ENCODE results near the gene CNTN6. TPM values are rescaled to one million over a fixed set of nuclear protein-coding genes. Genes with fewer than 3 reads are reported as not detected.

CNTN6 gene
- total and polyA plus RNA-seq, 2 of the 4 experiments (the other 2 are of a cell fraction): not detected

DNA sequence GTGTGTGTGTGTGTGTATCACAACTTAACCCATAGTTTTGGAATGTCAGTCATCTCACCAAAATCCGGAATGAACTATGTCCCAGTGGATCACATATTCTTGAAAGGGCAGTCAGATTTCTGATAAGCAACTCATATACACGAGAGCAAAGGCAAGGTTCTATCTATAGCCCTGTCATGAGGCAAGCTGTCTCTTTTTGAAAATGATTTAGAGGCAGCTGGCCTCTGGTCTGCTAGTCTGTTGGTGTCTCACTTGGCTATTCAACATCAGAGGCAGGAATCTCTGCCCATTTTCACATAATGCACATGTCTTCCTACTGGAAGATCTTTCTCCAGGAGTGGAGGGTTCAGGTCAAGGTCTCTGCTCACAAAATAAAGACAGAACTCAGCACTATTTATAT, 79.8 kb downstream of the CNTN6 start:
- no TSS peak for BruUV-seq (replicated peaks)

More for the DNA sequence above, 79.8 kb downstream of the CNTN6 start:
- H4K8ac ChIP-seq (ENCODE audit: low read depth in 2 of 2, low read length in 2 of 2): no peak overlapping the region
- no peak overlapping the region for H3K14ac ChIP-seq (replicated peaks; ENCODE audit: low read depth, low read length)
- no peak overlapping the region for H3K27ac ChIP-seq (ENCODE audit: insufficient read depth, low read length)
- H3K27me3 ChIP-seq (ENCODE audit: control insufficient read depth, insufficient read depth, low read length): no peaks in the 10 kb centered on the region
- no peak overlapping the region for H2AK9ac ChIP-seq (replicated peaks; ENCODE audit: low read depth, low read length, poor library complexity)
- DNase-seq: no peak
- H3K9me3 ChIP-seq (ENCODE audit: control insufficient read depth, insufficient read depth, low read length): peaks cover 4% of the 10 kb centered on the region; the same call in 1 of the 2 replicates
- H2AFZ ChIP-seq (replicated peaks; ENCODE audit: low read length, poor library complexity): no peak overlapping the region
- no peaks in the 10 kb centered on the region for H3K9me1 ChIP-seq (ENCODE audit: insufficient read depth, low read length)
- no peaks in the 10 kb centered on the region for H4K20me1 ChIP-seq (ENCODE audit: insufficient read depth, low read length)
- no peak overlapping the region for H2BK15ac ChIP-seq (ENCODE audit: low read depth, low read length)
- H4K91ac ChIP-seq (ENCODE audit: insufficient read depth, low read depth, low read length): no peak overlapping the region
- H3K56ac ChIP-seq (ENCODE audit: extremely low read depth, insufficient read depth, low read length): no peak overlapping the region
- H4K5ac ChIP-seq (ENCODE audit: low read depth, low read length): no peak overlapping the region
- no peak overlapping the region for H3K23ac ChIP-seq (ENCODE audit: low read depth, low read length)
- no peak overlapping the region for H3K18ac ChIP-seq (ENCODE audit: low read depth, low read length)
- H3K4me2 ChIP-seq (ENCODE audit: low read depth, low read length): no peak overlapping the region
- no peak overlapping the region for H3K9ac ChIP-seq (ENCODE audit: low read depth, low read length)
- no peak overlapping the region for H3K4me3 ChIP-seq (ENCODE audit: insufficient read depth, low read depth, low read length)
- ATAC-seq (ENCODE audit: low read depth): no peak
- no peaks in the 10 kb centered on the region for H3K4me1 ChIP-seq (ENCODE audit: control insufficient read depth, insufficient read depth, low read length)
- H2BK20ac ChIP-seq (ENCODE audit: low read depth, low read length): no peak overlapping the region
- no peak for TF ChIP-seq CEBPB (IDR thresholded peaks at IDR 0.05; ENCODE audit: low read depth, low read length)
- TF ChIP-seq RAD21 (IDR thresholded peaks at IDR 0.05; ENCODE audit: low read length): no peak
- no peak for TF ChIP-seq BHLHE40 (IDR thresholded peaks at IDR 0.05; ENCODE audit: low read depth, low read length)
- no peak for TF ChIP-seq RCOR1 (IDR thresholded peaks at IDR 0.05; ENCODE audit: insufficient replicate concordance, low read length)
- no peak for TF ChIP-seq RFX5 (IDR thresholded peaks at IDR 0.05; ENCODE audit: low read depth, low read length)
- TF ChIP-seq, protein P1, sequence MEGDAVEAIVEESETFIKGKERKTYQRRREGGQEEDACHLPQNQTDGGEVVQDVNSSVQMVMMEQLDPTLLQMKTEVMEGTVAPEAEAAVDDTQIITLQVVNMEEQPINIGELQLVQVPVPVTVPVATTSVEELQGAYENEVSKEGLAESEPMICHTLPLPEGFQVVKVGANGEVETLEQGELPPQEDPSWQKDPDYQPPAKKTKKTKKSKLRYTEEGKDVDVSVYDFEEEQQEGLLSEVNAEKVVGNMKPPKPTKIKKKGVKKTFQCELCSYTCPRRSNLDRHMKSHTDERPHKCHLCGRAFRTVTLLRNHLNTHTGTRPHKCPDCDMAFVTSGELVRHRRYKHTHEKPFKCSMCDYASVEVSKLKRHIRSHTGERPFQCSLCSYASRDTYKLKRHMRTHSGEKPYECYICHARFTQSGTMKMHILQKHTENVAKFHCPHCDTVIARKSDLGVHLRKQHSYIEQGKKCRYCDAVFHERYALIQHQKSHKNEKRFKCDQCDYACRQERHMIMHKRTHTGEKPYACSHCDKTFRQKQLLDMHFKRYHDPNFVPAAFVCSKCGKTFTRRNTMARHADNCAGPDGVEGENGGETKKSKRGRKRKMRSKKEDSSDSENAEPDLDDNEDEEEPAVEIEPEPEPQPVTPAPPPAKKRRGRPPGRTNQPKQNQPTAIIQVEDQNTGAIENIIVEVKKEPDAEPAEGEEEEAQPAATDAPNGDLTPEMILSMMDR (conservative IDR thresholded peaks at IDR 0.05; ENCODE audit: low read depth, low read length): no peak
- TF ChIP-seq, protein P2, sequence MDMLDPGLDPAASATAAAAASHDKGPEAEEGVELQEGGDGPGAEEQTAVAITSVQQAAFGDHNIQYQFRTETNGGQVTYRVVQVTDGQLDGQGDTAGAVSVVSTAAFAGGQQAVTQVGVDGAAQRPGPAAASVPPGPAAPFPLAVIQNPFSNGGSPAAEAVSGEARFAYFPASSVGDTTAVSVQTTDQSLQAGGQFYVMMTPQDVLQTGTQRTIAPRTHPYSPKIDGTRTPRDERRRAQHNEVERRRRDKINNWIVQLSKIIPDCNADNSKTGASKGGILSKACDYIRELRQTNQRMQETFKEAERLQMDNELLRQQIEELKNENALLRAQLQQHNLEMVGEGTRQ (IDR thresholded peaks at IDR 0.05; ENCODE audit: low read depth, low read length): no peak
- TF ChIP-seq FOS (IDR thresholded peaks at IDR 0.05; ENCODE audit: low read depth, low read length): no peak
- TF ChIP-seq POLR2A (IDR thresholded peaks at IDR 0.05; ENCODE audit: low read depth, low read length): no peak
- no peak for TF ChIP-seq MXI1 (IDR thresholded peaks at IDR 0.05; ENCODE audit: borderline replicate concordance, low read depth, low read length)
- TF ChIP-seq MAZ (IDR thresholded peaks at IDR 0.05; ENCODE audit: borderline replicate concordance, low read depth, low read length): no peak
- no peak for TF ChIP-seq NFE2L2 (IDR thresholded peaks at IDR 0.05; ENCODE audit: low read depth, low read length)
- no peak for TF ChIP-seq SMC3 (IDR thresholded peaks at IDR 0.05; ENCODE audit: low read depth, low read length)
- no peak for TF ChIP-seq MAFK (IDR thresholded peaks at IDR 0.05; ENCODE audit: low read depth, low read length)
- no peak for TF ChIP-seq CHD1 (IDR thresholded peaks at IDR 0.05; ENCODE audit: low read depth, low read length)
- TF ChIP-seq, protein P3, sequence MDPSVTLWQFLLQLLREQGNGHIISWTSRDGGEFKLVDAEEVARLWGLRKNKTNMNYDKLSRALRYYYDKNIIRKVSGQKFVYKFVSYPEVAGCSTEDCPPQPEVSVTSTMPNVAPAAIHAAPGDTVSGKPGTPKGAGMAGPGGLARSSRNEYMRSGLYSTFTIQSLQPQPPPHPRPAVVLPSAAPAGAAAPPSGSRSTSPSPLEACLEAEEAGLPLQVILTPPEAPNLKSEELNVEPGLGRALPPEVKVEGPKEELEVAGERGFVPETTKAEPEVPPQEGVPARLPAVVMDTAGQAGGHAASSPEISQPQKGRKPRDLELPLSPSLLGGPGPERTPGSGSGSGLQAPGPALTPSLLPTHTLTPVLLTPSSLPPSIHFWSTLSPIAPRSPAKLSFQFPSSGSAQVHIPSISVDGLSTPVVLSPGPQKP (IDR thresholded peaks at IDR 0.05; ENCODE audit: borderline replicate concordance, low read depth, low read length): no peak
- H3K4ac ChIP-seq (ENCODE audit: low read depth, low read length): no peak overlapping the region
- no peak overlapping the region for H2AK5ac ChIP-seq (ENCODE audit: low read depth, low read length)
- WGBS, 2 experiments (ENCODE audit: extremely low coverage in 2 of 2, insufficient read length in 1 of 2): no CpG with 5 or more reads among the region's 2 CpGs
- intact Hi-C loops (cut with micrococcal nuclease) (no loop called here), dilution Hi-C loops (cut with HindIII; ENCODE audit: low sequenced_read_pairs, unreplicated experiment) (no loop called here), in situ Hi-C loops (cut with MboI; ENCODE audit: low sequenced_read_pairs) (no loop called here)
- ChIA-PET POLR2A (ENCODE audit: unreplicated experiment) (no interaction called here), CTCF (no interaction called here)
- H2BK120ac ChIP-seq (ENCODE audit: low read depth, low read length): no peak overlapping the region
- no peaks in the 10 kb centered on the region for H3K79me1 ChIP-seq (ENCODE audit: low read depth in 1 of 2, low read length in 2 of 2)
- no peak overlapping the region for H2BK5ac ChIP-seq (ENCODE audit: low read depth, low read length, poor library complexity, severe bottlenecking)
- H3K36me3 ChIP-seq (ENCODE audit: control insufficient read depth, insufficient read depth, low read length): no peaks in the 10 kb centered on the region
